ENCODE measurements around the gene PMM1. TPM values are rescaled to one million over a fixed set of nuclear protein-coding genes. Genes with fewer than 3 reads are reported as not detected.

The PMM1 gene
- total RNA-seq, 2 experiments from 2014 or later = 17.0 to 40.5 TPM

DNA sequence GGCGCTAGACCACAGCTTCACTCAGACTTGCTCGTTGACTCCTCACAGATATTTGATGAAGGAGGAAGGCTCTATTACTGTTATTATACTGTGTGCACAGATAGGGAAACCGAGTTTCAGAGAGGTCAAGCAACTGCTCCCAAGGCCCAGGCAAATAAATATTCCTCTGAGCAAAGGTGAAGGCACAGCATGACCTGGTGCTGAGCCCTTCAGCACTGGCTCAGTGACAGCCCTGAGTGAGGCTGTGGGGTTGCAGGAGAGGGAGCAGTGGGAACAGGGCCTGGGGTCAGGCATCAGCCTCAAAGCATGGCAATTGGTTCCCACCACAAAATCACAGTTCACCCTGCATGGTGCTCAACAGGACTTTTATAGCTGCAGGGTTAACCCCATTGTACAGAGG lies 52.4 kb downstream of the PMM1 start:
- H3K36me3 ChIP-seq (ENCODE audit: insufficient read depth, low read length) = peaks cover 61% of the 10 kb centered on the region
- H3K79me2 ChIP-seq (ENCODE audit: insufficient read depth, low read depth, low read length) = peaks cover 20% of the 10 kb centered on the region; the same call in 1 of the 2 replicates
- no peak overlapping the region for H3K4me2 ChIP-seq (ENCODE audit: low read length)
- no peak for DNase-seq (ENCODE audit: low spot score)
- TF ChIP-seq EZH2phosphoT487 (IDR thresholded peaks at IDR 0.05; ENCODE audit: borderline replicate concordance, low read depth, low read length) = no peak
- TF ChIP-seq, protein P1, sequence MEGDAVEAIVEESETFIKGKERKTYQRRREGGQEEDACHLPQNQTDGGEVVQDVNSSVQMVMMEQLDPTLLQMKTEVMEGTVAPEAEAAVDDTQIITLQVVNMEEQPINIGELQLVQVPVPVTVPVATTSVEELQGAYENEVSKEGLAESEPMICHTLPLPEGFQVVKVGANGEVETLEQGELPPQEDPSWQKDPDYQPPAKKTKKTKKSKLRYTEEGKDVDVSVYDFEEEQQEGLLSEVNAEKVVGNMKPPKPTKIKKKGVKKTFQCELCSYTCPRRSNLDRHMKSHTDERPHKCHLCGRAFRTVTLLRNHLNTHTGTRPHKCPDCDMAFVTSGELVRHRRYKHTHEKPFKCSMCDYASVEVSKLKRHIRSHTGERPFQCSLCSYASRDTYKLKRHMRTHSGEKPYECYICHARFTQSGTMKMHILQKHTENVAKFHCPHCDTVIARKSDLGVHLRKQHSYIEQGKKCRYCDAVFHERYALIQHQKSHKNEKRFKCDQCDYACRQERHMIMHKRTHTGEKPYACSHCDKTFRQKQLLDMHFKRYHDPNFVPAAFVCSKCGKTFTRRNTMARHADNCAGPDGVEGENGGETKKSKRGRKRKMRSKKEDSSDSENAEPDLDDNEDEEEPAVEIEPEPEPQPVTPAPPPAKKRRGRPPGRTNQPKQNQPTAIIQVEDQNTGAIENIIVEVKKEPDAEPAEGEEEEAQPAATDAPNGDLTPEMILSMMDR (conservative IDR thresholded peaks at IDR 0.05; ENCODE audit: low read length) = no peak
- H3K9me3 ChIP-seq (ENCODE audit: low read length) = no peaks in the 10 kb centered on the region
- no peak overlapping the region for H3K27ac ChIP-seq (ENCODE audit: low read depth, low read length, poor library complexity, severe bottlenecking)
- intact Hi-C loops (cut with micrococcal nuclease; ENCODE audit: unreplicated experiment) = no loop called here
- H3K4me3 ChIP-seq (ENCODE audit: low read depth, low read length, poor library complexity, severe bottlenecking) = no peak overlapping the region
- no TSS peak for BruUV-seq (replicated peaks)
- peaks cover 9% of the 10 kb centered on the region; the same call in 1 of the 2 replicates for H4K20me1 ChIP-seq (ENCODE audit: insufficient read depth, low read length)
- no peak overlapping the region for H2AFZ ChIP-seq (ENCODE audit: low read length)
- H3K4me1 ChIP-seq (ENCODE audit: insufficient read depth, low read length, poor library complexity, severe bottlenecking) = peaks cover 13% of the 10 kb centered on the region
- ChIA-PET CTCF (ENCODE audit: unreplicated experiment) (no interaction called here), POLR2A (no interaction called here)
- H3K9me2 ChIP-seq (ENCODE audit: insufficient read depth, low read length) = no peaks in the 10 kb centered on the region

DNA sequence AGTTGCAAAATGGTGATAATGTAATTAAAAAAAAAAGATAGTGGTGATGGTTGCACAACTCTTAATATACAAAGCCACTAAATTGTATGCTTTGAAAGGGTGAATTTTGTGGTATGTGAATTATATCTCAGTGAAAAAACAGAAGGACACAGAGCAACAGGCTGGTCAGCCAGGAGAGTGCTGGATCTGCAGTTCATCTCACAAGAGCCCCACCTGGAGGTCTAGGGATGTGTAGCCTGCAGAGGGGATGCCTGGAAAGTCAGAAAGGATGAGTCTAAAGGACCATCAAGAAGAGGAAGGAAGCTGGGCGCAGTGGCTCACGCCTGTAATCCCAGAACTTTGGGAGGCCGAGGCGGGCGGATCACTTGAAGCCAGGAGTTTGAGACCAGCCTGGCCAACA lies 54.4 kb downstream of the PMM1 start:
- H3K36me3 ChIP-seq (ENCODE audit: insufficient read depth, low read length) = peaks cover 71% of the 10 kb centered on the region
- H3K4me1 ChIP-seq (ENCODE audit: insufficient read depth, low read length, poor library complexity, severe bottlenecking) = no peaks in the 10 kb centered on the region
- 0 out of 2 replicates have a peak, but pooled peaks cover under 1% of the 10 kb centered on the region for H3K79me2 ChIP-seq (ENCODE audit: insufficient read depth, low read depth, low read length)
- no peaks in the 10 kb centered on the region for H3K9me2 ChIP-seq (ENCODE audit: insufficient read depth, low read length)
- POLR2A ChIA-PET = no interaction called here
- no peak for DNase-seq (ENCODE audit: low spot score)
- TF ChIP-seq EZH2phosphoT487 (IDR thresholded peaks at IDR 0.05; ENCODE audit: borderline replicate concordance, low read depth, low read length) = no peak
- TF ChIP-seq, protein P1 (conservative IDR thresholded peaks at IDR 0.05; ENCODE audit: low read length) = peak; percentile 50
- no peaks in the 10 kb centered on the region for H3K9me3 ChIP-seq (ENCODE audit: low read length)
- H3K4me2 ChIP-seq (ENCODE audit: low read length) = no peak overlapping the region
- no peak overlapping the region for H3K27ac ChIP-seq (ENCODE audit: low read depth, low read length, poor library complexity, severe bottlenecking)
- intact Hi-C loops (cut with micrococcal nuclease; ENCODE audit: unreplicated experiment) = no loop called here
- CTCF ChIA-PET (ENCODE audit: unreplicated experiment) = no interaction called here
- H2AFZ ChIP-seq (ENCODE audit: low read length) = no peak overlapping the region
- no TSS peak for BruUV-seq (replicated peaks)
- no peak overlapping the region for H3K4me3 ChIP-seq (ENCODE audit: low read depth, low read length, poor library complexity, severe bottlenecking)
- no peaks in the 10 kb centered on the region for H4K20me1 ChIP-seq (ENCODE audit: insufficient read depth, low read length)

DNA sequence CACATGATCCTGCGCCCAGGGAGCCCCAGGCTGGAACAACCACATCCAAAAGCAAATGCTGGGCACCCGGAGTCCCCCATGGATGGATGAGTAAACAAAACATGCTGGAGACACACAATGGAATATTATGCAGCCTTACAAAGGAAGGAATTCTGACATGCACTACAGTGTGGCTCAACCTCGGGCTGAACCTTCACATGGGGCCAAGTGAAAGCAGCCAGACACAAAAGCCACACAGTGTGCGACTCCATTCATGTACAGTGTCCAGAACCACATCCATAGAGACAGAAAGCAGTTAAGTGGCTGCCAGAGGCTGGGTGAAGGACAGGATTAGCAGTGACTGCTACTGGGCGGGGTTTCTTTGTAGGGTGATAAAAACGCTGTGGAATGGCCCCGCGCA lies 55.4 kb downstream of the PMM1 start:
- H3K79me2 ChIP-seq (ENCODE audit: insufficient read depth, low read depth, low read length) = no peaks in the 10 kb centered on the region
- BruUV-seq (replicated peaks) = no TSS peak
- no peak for DNase-seq (ENCODE audit: low spot score)
- peaks cover 70% of the 10 kb centered on the region for H3K36me3 ChIP-seq (ENCODE audit: insufficient read depth, low read length)
- no peak for TF ChIP-seq EZH2phosphoT487 (IDR thresholded peaks at IDR 0.05; ENCODE audit: borderline replicate concordance, low read depth, low read length)
- TF ChIP-seq, protein P1 (conservative IDR thresholded peaks at IDR 0.05; ENCODE audit: low read length) = no peak
- H3K4me1 ChIP-seq (ENCODE audit: insufficient read depth, low read length, poor library complexity, severe bottlenecking) = no peaks in the 10 kb centered on the region
- H3K27ac ChIP-seq (ENCODE audit: low read depth, low read length, poor library complexity, severe bottlenecking) = no peak overlapping the region
- no peaks in the 10 kb centered on the region for H3K9me3 ChIP-seq (ENCODE audit: low read length)
- POLR2A ChIA-PET = no interaction called here
- H4K20me1 ChIP-seq (ENCODE audit: insufficient read depth, low read length) = no peaks in the 10 kb centered on the region
- intact Hi-C loops (cut with micrococcal nuclease; ENCODE audit: unreplicated experiment) = no loop called here
- no peak overlapping the region for H3K4me3 ChIP-seq (ENCODE audit: low read depth, low read length, poor library complexity, severe bottlenecking)
- CTCF ChIA-PET (ENCODE audit: unreplicated experiment) = no interaction called here
- H3K9me2 ChIP-seq (ENCODE audit: insufficient read depth, low read length) = no peaks in the 10 kb centered on the region
- no peak overlapping the region for H3K4me2 ChIP-seq (ENCODE audit: low read length)
- no peak overlapping the region for H2AFZ ChIP-seq (ENCODE audit: low read length)

Measured in OCI-LY7 (cell line).